LNCAP (cell line): ENCODE data around the gene SLC35F3.

Experiments used
- TF ChIP-seq, protein P1 (sequence below): fragments of 450-650 bp; IDR thresholded peaks from 2 replicates; pipeline ENCODE4 v1.5.1; 2017; ENCODE audit warnings: mild to moderate bottlenecking

The SLC35F3 gene

GRCh38 chr1:234316486-234316885, 412.0 kb downstream of the SLC35F3 start:
- TF ChIP-seq, protein P1, sequence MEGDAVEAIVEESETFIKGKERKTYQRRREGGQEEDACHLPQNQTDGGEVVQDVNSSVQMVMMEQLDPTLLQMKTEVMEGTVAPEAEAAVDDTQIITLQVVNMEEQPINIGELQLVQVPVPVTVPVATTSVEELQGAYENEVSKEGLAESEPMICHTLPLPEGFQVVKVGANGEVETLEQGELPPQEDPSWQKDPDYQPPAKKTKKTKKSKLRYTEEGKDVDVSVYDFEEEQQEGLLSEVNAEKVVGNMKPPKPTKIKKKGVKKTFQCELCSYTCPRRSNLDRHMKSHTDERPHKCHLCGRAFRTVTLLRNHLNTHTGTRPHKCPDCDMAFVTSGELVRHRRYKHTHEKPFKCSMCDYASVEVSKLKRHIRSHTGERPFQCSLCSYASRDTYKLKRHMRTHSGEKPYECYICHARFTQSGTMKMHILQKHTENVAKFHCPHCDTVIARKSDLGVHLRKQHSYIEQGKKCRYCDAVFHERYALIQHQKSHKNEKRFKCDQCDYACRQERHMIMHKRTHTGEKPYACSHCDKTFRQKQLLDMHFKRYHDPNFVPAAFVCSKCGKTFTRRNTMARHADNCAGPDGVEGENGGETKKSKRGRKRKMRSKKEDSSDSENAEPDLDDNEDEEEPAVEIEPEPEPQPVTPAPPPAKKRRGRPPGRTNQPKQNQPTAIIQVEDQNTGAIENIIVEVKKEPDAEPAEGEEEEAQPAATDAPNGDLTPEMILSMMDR: no peak

DNA sequence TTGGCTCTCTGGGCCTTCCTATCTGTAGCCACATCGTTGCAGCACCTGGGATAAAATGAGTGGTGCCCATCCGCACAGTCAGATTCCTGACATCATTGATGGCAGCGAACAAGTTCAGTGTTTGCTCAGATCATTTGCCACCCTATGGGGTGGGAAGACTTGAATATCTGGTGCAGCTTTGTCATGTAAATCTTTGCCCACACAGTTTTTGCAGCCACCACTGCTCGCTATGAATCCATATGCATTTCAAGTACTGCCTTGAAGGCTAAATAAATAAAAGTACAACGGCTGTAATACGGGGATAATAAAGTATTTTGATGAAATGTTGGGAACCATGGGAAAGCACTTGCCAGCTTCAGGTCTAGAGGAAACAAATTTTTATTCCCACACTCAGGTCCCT, 412.5 kb downstream of the SLC35F3 start:
- TF ChIP-seq, protein P1: no peak

DNA sequence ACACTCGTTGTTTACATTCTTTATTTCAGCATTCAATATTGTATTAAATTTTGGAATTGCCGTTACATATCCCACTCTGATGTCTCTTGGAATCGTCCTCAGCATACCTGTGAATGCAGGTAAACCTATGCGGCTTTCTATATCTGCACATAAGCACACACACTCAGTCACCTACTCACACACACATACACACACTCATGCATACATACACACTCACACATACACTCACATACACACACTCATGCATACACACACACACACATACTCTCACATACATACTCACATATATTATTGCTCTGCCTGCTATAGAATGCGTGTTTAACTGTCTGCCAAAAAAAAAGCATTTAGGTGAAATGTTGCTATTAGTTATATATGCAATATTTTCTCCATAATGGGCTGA, 415.6 kb downstream of the SLC35F3 start:
- TF ChIP-seq, protein P1: no peak

DNA sequence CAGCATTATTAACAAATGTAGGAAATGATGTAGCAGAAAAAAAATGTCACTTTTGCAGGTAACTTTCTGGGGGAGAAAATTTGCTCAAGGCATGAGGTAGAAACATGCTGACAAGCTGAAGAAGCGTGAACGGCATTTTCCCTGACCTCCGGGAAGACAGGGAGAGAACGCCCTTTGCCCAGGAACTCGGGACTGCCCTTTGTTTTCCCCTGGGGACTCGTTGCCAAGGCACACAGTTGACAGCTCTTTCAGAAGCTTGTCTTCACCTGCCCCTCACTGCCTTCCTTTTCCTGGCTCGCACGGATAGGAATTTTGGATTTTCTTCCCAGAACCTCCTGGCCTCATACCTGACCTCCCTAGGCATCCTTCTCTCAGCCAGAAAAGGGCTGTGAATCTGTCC, 416.1 kb downstream of the SLC35F3 start:
- TF ChIP-seq, protein P1: no peak

- TF ChIP-seq, protein P1: no peak
Measured at GRCh38 chr1:234321231-234321630, 416.8 kb downstream of the SLC35F3 start.

- TF ChIP-seq, protein P1: no peak
Measured at GRCh38 chr1:234322097-234322496, 417.6 kb downstream of the SLC35F3 start.

GRCh38 chr1:234322979-234323378, 418.5 kb downstream of the SLC35F3 start:
- TF ChIP-seq, protein P1: peak; percentile 88

- TF ChIP-seq, protein P1: no peak
Measured at GRCh38 chr1:234324821-234325220, 420.3 kb downstream of the SLC35F3 start.
